ENCODE measurements around the gene PIGS.

The PIGS gene

DNA sequence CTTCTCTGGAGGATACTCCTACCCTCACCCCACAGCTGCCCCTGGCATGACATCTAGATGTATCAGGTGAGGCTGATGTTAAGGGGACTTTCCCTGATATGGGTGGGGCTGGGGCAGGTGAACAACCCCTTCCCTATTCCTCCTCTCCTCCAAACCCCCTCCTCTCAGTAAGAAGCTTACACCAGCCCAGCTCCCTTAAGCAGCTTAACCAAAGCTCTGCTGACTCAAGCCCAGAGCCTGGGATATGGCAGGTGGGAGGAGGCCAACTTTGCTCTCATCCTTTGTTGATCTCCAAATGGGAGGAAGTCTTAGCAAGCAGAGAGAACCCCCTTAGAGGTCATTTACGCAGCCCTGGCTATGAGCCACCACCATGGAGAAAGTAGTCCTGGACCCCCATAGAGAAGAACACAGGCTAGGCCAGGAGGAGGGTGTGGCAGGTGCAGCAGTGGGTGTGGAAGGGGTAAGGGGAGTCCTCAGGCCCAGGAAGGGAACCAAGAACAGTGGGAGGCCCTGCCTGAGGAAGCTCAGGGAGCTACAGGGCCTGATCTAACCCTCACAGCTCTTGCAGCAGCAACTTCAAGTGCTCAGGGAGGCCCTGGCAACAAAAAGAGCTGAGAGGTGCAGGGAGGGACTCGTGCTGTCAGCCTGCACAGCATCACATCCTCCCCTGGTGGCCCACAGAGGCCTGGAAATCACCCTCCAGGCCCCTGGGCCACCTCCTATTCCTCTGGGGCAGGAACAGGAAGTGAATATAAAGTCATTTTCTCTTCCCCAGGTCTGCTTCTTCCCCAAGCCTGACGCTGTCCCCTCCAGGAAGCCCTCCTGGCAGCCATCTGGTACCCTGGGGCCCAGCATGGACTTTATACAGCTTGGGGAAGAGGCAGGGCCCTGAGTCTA is 21.8 kb downstream of the PIGS start:
- Mint-ChIP-seq H3K9me3 (no peaks in the 10 kb centered on the region), H3K36me3 (ENCODE audit: low read depth) (peaks cover 40% of the 10 kb centered on the region), H3K4me1 (ENCODE audit: low read depth) (peaks cover 52% of the 10 kb centered on the region)

DNA sequence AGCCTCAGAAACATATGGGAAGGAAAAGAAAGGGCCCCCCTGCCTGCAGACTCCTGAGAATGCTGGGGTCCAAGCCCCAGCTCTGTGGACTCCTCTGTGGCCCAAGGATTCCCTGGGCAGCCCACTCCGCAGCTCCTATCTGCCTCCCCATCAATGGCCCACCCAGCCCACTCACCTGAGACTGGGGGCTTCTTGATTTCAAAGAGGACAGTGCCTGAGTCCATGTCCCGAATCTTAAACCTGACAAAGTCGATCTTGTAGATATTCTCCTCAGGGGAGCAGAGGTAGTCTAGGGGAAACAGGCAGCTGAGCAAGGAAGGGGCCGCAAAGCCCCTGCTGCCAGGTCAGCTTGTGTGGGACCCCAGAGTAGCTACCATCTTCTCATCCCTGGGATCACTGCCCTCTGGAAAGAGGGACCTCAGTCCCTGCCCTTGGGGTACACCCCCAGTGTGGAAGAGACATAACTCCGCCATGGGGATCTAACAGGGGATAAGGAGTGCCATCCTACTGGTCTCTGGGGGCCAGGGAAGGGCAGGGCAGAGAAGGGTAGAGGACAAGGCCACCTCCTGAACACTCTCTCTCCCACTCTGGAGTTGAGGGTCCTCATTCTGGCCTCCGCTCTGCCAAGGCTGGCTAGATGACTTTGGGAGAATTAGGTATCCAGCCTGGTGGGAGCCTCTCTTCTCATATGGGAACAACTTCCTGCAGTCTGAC is 22.8 kb downstream of the PIGS start:
- peaks cover 51% of the 10 kb centered on the region for H3K4me1 Mint-ChIP-seq (ENCODE audit: low read depth)
- H3K36me3 Mint-ChIP-seq (ENCODE audit: low read depth) = peaks cover 31% of the 10 kb centered on the region
- no peaks in the 10 kb centered on the region for H3K9me3 Mint-ChIP-seq
- H3K27ac Mint-ChIP-seq = peak overlapping the region; percentile 79
- H3K27me3 Mint-ChIP-seq = no peaks in the 10 kb centered on the region
- DNase-seq = no peak
- no peak overlapping the region for H3K4me3 Mint-ChIP-seq

More for the DNA sequence above, 21.8 kb downstream of the PIGS start:
- DNase-seq = peak; percentile 65
- peak overlapping the region; percentile 26 for H3K4me3 Mint-ChIP-seq
- peak overlapping the region; percentile 79 for H3K27ac Mint-ChIP-seq
- H3K27me3 Mint-ChIP-seq = no peaks in the 10 kb centered on the region

DNA sequence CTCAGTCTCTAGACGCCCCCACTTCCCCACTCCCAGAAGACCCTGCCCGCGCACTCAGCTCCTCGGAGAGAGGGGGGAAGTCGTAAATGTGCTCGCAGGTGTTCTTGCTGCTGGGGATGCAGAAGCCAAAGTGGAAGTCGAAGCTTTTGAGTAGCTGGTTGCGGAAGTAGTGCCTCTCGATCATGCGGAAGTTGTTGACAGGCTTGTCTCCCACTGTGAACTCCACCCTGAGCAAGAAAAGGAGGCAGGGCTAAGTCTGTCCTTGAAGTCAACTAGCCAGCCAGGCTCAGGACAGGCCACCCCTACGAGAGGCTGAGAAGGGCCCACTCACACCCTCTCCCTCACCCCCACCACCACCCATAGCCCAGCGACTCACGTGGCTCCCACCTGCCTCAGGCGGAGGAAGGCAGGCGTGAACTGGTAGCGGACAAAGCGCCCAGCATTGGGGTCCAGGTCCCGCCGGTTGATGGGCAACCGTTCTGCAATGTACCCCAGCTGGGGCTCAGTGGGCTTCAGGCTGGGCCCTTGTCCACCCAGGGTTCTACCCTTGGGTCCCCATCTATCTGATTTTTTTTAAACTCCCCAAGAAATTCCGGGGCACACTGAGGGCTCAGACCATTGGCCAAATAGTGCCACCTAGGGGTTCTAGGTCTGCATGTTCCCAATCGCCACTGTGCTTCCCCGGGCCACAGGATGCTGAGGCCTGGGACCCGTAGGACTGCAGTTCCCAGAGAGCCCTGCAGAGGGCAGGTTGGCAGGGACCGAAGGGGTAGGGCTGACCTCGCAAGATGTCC is 23.5 kb downstream of the PIGS start:
- peaks cover 46% of the 10 kb centered on the region for H3K4me1 Mint-ChIP-seq (ENCODE audit: low read depth)
- peak; percentile 80 for DNase-seq
- peak overlapping the region; percentile 10 for H3K4me3 Mint-ChIP-seq
- H3K36me3 Mint-ChIP-seq (ENCODE audit: low read depth) = peaks cover 24% of the 10 kb centered on the region
- no peaks in the 10 kb centered on the region for H3K9me3 Mint-ChIP-seq
- peak overlapping the region; percentile 84 for H3K27ac Mint-ChIP-seq
- no peaks in the 10 kb centered on the region for H3K27me3 Mint-ChIP-seq

DNA sequence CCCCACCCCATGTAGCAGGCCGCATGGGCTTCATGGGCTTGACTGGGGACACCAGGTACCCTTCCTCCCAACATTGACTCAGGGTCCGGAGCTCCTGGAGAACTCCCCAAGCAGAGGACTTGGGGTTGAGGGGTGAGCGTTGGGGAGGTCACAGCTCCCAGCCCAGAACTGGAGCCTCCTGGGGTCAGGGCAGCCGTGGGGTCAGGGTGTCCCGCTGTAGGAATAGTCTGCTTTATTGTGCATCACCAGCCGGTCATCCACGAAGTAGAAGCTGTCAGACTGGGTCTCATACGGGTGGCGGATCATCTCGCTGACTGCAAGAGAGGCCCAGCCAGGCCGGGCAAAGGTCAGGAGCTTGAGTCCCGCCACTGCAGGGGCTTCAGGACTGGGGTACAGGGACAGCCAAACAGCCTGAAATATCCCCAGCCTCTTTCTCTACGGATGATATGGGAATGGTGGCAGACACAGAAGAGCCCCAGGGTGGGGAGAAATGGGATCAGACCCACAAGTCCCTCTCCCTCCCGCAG is 24.2 kb downstream of the PIGS start:
- Mint-ChIP-seq H3K4me3 (no peak overlapping the region), H3K27me3 (no peaks in the 10 kb centered on the region), H3K36me3 (ENCODE audit: low read depth) (peaks cover 21% of the 10 kb centered on the region), H3K27ac (peak overlapping the region; percentile 84), H3K4me1 (ENCODE audit: low read depth) (peaks cover 44% of the 10 kb centered on the region), H3K9me3 (no peaks in the 10 kb centered on the region)
- no peak for DNase-seq

DNA sequence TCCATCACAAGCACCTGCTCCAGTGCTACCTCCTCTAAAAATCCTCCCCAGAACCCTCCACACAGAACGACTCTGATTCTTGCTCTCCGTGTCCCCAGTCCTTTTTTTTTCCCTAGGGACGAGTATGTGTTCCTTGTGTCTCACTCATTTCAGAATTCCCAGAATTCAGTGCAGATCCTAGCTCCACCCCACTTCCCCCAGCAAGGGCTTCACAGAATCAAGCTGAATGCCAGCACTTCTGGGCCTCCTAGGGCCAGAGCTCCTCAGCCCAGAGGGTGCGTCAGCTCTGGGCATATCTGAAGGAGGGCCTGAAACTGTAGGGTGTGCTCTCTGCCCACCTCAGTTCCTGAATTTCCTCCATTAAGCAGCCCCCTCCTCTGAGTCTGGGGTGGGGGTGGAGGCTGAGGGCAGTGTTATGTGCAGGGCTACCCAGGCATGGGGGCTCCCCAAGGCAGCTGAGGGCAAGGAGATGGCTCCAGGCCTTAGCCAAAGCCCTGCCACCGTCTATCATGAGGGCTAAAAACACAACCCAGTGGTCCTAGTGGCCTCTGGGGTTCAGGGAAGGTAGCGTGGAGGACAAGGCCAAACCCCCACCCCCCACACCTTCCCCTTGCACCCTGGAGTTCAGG is 25.4 kb downstream of the PIGS start:
- Mint-ChIP-seq H3K9me3 (no peaks in the 10 kb centered on the region), H3K36me3 (ENCODE audit: low read depth) (peaks cover 18% of the 10 kb centered on the region), H3K4me3 (no peak overlapping the region), H3K27ac (peak overlapping the region; percentile 39), H3K27me3 (no peaks in the 10 kb centered on the region), H3K4me1 (ENCODE audit: low read depth) (peaks cover 33% of the 10 kb centered on the region)
- DNase-seq = no peak

DNA sequence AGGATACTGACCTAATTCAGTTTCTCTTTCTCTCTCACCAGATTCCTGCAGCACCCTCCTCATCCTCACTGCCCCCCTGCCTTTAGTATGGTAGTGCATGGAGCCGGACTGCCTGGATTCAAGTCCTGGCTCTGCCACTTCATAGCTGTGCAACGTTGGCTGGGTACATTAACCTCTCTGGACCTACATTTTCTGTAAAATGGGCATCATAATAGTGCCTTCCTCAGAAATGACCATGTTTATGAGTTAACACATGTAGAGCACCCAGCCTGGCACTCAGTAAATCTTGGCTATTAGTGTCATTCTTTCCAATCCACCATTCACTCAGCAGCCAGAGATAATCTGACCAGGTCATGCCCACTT is 26.2 kb downstream of the PIGS start:
- H3K27ac Mint-ChIP-seq = peak overlapping the region; percentile 39
- H3K4me3 Mint-ChIP-seq = no peak overlapping the region
- H3K27me3 Mint-ChIP-seq = no peaks in the 10 kb centered on the region
- peaks cover 18% of the 10 kb centered on the region for H3K36me3 Mint-ChIP-seq (ENCODE audit: low read depth)
- H3K4me1 Mint-ChIP-seq (ENCODE audit: low read depth) = peaks cover 25% of the 10 kb centered on the region
- H3K9me3 Mint-ChIP-seq = no peaks in the 10 kb centered on the region
- no peak for DNase-seq

DNA sequence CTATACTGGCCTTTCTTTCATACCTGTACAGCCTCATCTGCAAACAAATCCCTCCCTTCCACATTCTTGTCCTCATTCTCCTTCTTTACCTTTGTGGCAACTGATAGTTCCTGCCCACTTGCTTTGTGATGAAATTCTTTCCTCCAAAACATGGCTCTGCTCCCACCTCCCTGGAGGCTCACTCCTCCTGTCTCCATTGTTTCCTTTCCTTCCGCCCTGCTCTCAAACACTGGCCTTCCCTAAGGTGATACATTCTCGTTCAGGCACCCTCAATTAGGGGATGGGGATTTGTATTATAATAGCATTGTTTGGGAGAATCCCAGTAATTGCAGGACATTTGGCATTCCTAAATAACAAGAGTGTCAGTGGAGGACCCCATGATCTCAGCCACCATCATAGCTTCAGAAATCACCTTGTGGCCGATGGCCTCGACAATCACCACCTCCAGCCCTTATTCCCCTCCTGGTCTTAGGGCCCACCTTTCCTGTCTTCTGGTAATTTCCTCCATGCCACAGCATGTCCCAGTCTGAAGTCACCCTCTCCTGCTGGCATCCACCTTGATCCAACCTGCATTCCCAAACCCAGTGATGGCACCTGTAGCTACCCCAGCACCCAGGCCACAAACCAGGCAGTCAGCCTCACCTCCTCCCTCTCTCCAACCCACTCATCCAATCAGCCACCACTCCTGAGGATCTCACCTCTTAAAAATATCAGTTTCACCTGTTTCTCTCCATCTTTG is 26.8 kb downstream of the PIGS start:
- H3K4me3 Mint-ChIP-seq = no peak overlapping the region
- H3K4me1 Mint-ChIP-seq (ENCODE audit: low read depth) = peaks cover 20% of the 10 kb centered on the region
- peaks cover 18% of the 10 kb centered on the region for H3K36me3 Mint-ChIP-seq (ENCODE audit: low read depth)
- H3K27me3 Mint-ChIP-seq = no peaks in the 10 kb centered on the region
- no peak for DNase-seq
- no peak overlapping the region for H3K27ac Mint-ChIP-seq
- no peaks in the 10 kb centered on the region for H3K9me3 Mint-ChIP-seq

DNA sequence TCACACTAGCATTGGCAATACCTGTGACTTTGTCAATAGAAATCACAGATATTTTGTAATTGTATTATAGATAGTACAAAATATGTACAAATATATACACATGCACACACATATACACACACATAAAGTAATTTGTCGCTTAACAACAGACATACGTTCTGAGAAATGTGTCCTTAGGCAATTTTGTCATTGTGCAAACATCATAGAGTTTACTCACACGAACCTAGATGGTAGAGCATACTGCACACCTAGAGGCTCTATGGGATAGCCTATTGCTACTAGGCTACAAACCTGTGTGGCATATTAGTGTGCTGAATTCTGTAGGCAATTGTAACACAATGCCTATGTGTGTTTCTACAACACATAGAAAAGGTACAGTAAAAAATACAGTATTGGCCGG is 29.9 kb downstream of the PIGS start:
- Mint-ChIP-seq H3K36me3 (ENCODE audit: low read depth) (peaks cover 4% of the 10 kb centered on the region), H3K9me3 (no peaks in the 10 kb centered on the region), H3K4me1 (ENCODE audit: low read depth) (no peaks in the 10 kb centered on the region), H3K27ac (no peak overlapping the region), H3K27me3 (no peaks in the 10 kb centered on the region), H3K4me3 (no peak overlapping the region)
- no peak for DNase-seq

DNA sequence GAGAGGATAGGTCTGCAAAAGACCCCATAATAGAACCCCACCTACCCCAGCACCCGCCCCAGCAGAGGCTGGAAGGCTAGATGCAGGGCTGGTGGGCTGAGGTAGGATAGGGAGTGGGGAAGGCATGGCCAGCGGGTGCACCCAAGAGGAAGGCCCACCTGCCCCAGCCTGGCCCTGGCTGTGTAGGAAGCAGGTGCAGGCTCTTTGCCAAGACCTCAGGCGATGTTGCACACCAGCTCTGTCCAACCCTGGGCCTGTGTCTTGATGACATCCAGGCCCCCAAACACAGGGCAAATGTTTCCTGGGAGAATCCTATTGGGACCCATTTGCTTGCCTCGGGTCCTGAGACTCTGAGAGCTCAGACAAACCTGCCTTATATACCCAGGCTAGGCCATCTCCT is 31.1 kb downstream of the PIGS start:
- Mint-ChIP-seq H3K4me3 (no peak overlapping the region), H3K27me3 (no peaks in the 10 kb centered on the region), H3K36me3 (ENCODE audit: low read depth) (no peaks in the 10 kb centered on the region), H3K27ac (no peak overlapping the region), H3K4me1 (ENCODE audit: low read depth) (no peaks in the 10 kb centered on the region), H3K9me3 (no peaks in the 10 kb centered on the region)
- DNase-seq = no peak

DNA sequence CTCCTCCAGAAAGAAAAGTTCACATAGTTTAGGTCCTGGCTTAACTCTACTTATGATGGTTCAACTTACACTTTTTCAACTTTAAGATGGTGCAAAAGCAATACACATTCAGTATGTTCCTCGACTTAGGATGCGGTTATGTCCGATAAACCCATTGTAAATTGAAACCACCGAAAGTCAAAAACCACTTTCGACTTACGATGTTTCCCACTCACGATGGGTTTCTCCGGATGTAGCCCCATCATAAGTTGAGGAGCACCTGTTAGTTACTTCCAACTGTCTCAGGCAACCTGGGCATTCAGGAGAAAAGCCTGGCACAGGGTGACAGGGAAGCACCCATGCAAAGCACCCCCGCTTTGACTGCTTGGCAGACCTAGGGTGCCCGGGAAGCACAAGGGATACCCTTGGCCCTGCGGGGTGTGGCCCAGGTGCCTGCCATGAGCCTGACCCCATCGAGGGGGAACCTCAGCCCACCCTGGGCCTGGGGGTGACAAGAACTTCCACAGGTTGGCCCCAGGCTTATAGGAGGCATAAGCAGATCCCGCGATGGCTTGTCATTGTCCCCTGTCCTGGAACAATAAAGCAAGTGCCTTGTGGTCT is 32.9 kb downstream of the PIGS start:
- Mint-ChIP-seq H3K36me3 (ENCODE audit: low read depth) (no peaks in the 10 kb centered on the region), H3K4me1 (ENCODE audit: low read depth) (no peaks in the 10 kb centered on the region), H3K27ac (no peak overlapping the region), H3K9me3 (no peaks in the 10 kb centered on the region), H3K27me3 (no peaks in the 10 kb centered on the region), H3K4me3 (no peak overlapping the region)
- DNase-seq = no peak

DNA sequence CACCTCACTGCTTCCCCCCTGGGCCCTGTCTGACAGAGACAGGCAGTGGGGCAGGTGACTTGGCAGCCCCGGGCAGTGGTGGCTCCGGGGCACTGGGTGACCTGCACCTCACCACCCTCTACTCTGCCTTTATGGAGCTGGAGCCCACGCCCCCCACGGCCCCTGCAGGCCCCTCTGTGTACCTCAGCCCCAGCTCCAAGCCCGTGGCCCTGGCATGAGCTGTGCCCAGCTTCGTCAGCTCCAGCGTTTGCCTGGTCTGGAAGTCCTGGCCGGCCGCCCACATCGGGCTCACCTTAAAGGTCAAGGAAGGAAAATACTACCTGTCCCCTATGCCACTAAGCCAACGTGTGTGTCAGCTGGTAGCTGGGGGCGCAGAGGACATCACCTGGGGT is 34.1 kb downstream of the PIGS start:
- DNase-seq = no peak
- Mint-ChIP-seq H3K9me3 (no peaks in the 10 kb centered on the region), H3K4me3 (no peak overlapping the region), H3K27ac (no peak overlapping the region), H3K4me1 (ENCODE audit: low read depth) (no peaks in the 10 kb centered on the region), H3K27me3 (no peaks in the 10 kb centered on the region), H3K36me3 (ENCODE audit: low read depth) (no peaks in the 10 kb centered on the region)

DNA sequence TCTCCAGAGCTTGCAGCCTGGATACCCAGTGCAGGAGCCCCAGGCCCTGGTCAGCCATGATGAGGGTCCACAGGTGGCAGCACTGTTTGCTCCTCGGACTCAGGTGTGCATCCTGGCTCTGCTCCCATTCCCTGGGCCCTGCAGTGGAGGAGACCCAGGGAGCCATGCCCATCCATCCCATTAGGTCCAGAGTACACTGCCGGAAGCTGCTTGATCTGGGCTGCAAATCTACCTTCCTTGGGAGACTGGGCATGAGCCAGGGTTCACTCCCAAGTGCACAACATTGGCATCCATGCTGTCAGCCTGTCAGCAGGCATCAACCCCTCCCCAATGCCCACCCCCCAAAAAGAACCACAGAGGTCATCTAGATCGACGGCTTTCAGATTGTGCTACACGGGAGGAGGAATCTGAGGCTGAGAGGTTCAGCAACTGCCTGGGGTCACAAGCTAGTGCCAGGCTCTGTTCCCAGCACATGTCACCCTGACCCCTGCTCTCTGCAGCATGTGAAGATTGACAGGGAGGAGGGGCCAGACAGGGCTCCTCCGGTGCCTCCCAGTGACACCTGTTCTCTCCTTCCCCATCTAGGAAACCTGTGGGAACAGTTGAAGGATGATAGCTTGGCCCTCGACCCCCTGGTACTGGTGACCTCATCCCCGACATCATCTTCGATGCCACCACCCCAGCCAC is 34.6 kb downstream of the PIGS start:
- H3K9me3 Mint-ChIP-seq = no peaks in the 10 kb centered on the region
- no peak overlapping the region for H3K4me3 Mint-ChIP-seq
- H3K27ac Mint-ChIP-seq = no peak overlapping the region
- H3K27me3 Mint-ChIP-seq = no peaks in the 10 kb centered on the region
- H3K4me1 Mint-ChIP-seq (ENCODE audit: low read depth) = no peaks in the 10 kb centered on the region
- no peaks in the 10 kb centered on the region for H3K36me3 Mint-ChIP-seq (ENCODE audit: low read depth)
- no peak for DNase-seq
